Neural progenitor cell (in vitro differentiated cells): ENCODE data around the gene CACNA1D. TPM values are rescaled to one million over a fixed set of nuclear protein-coding genes. Genes with fewer than 3 reads are reported as not detected.

Experiments
- DNase-seq: peaks from one replicate; pipeline ENCODE4 v3.0.0-alpha.2; 2016; ENCODE audit warnings: low spot score
- H2AFZ ChIP-seq: fragments of 200-600 bp; sonication (generic); replicated peaks from 2 replicates; pipeline ENCODE4 v1.6.1; 2016; ENCODE audit warnings: antibody characterized with exemption
- H3F3A ChIP-seq: fragments of 200-600 bp; sonication (generic); 2 replicates; pipeline ENCODE4 v1.6.1; 2016; ENCODE audit warnings: antibody characterized with exemption, low read depth
- H3K27ac ChIP-seq: fragments of 200-600 bp; sonication (generic); 2 replicates; pipeline ENCODE4 v1.5.1; 2016; ENCODE audit warnings: mild to moderate bottlenecking
- H3K27me3 ChIP-seq: fragments of 200-600 bp; sonication (generic); 2 replicates; pipeline ENCODE4 v1.6.1; 2016; ENCODE audit warnings: mild to moderate bottlenecking, moderate library complexity
- H3K36me3 ChIP-seq: fragments of 200-600 bp; sonication (generic); 2 replicates; pipeline ENCODE4 v1.5.1; 2016
- H3K4me1 ChIP-seq: fragments of 200-600 bp; sonication (generic); 2 replicates; pipeline ENCODE4 v1.6.1; 2016; ENCODE audit warnings: mixed run types
- H3K4me2 ChIP-seq: fragments of 200-600 bp; sonication (generic); 2 replicates; pipeline ENCODE4 v1.6.1; 2016
- H3K4me3 ChIP-seq: fragments of 200-600 bp; sonication (generic); 2 replicates; pipeline ENCODE4 v1.5.1; 2016
- H3K79me2 ChIP-seq: fragments of 200-600 bp; sonication (generic); 2 replicates; pipeline ENCODE4 v1.6.1; 2016; ENCODE audit warnings: low read depth
- H3K9ac ChIP-seq: fragments of 200-600 bp; sonication (generic); 2 replicates; pipeline ENCODE4 v1.6.1; 2016
- H3K9me3 ChIP-seq: fragments of 200-600 bp; sonication (generic); 2 replicates; pipeline ENCODE4 v1.5.1; 2016; ENCODE audit warnings: low read depth
- H4K20me1 ChIP-seq: fragments of 200-600 bp; sonication (generic); 2 replicates; pipeline ENCODE4 v1.6.1; 2016; ENCODE audit warnings: low read depth
- H3K27ac Mint-ChIP-seq: 3 replicates; pipeline ENCODE4 v1.8.0; 2021; ENCODE audit warnings: mixed read lengths
- H3K27me3 Mint-ChIP-seq: 2 replicates; pipeline ENCODE4 v1.8.0; 2022; ENCODE audit warnings: low read depth, mild to moderate bottlenecking, inconsistent platforms, moderate library complexity, mixed read lengths; ENCODE audit not compliant: insufficient read depth
- H3K36me3 Mint-ChIP-seq: 3 replicates; pipeline ENCODE4 v1.8.0; 2021; ENCODE audit warnings: mixed read lengths
- H3K4me1 Mint-ChIP-seq: 3 replicates; pipeline ENCODE4 v1.8.0; 2021; ENCODE audit warnings: mixed read lengths
- H3K4me3 Mint-ChIP-seq: 3 replicates; pipeline ENCODE4 v1.8.0; 2021; ENCODE audit warnings: mild to moderate bottlenecking, moderate library complexity, mixed read lengths
- H3K9me3 Mint-ChIP-seq: 3 replicates; pipeline ENCODE4 v1.8.0; 2020; ENCODE audit warnings: mixed read lengths
- CTCF ChIP-seq: fragments of 200-600 bp; sonication (generic); IDR thresholded peaks from 2 replicates; pipeline ENCODE4 v1.5.1; 2017; ENCODE audit warnings: antibody characterized with exemption, mild to moderate bottlenecking
- EZH2 ChIP-seq: fragments of 200-600 bp; sonication (generic); IDR thresholded peaks from 2 replicates; pipeline ENCODE4 v1.6.1; 2017; ENCODE audit warnings: antibody characterized with exemption, mild to moderate bottlenecking, moderate library complexity
- EZH2phosphoT487 ChIP-seq: fragments of 200-600 bp; sonication (generic); IDR thresholded peaks from 2 replicates; pipeline ENCODE4 v1.6.1; 2017; ENCODE audit warnings: antibody characterized with exemption
- total RNA-seq: library from RNA; depleted of rRNA; stranded (reverse); fragments of >200 nt; gene quantifications from 2 replicates; pipeline ENCODE4 v1.2.3, GENCODE V29; 2015; ENCODE audit warnings: low replicate concordance

The CACNA1D gene
- total RNA-seq, 1 donor from 2014 or later = 4.7 TPM

DNA sequence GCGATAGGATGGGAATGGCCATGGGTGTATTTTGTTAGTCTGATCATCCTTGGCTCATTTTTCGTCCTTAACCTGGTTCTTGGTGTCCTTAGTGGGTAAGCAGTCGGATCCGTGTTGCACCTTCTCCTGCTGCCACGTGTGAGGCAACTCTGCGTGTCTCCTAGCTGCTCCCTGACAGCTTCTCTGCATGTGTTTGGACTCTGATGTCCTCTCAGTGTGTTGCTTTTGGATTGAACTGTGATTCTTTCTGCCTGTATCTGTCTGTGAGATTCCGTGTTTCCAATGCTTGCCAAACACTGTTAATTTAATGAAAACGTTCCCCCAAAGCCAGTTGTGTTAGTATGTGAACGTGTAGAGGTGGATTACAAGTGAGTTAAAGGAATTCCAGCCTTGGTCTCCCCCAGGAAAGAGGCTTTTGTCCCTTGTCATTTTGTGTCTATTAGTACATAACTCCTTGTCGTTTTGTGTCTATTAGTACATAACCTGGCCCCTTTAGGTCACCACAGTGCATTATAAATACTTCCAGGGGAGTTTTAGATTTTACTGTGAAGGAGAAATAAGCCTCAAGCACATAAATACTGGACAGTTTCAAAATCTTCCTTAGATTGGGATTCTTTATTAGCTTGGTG lies 179.4 kb downstream of the CACNA1D start:
- Mint-ChIP-seq H3K4me3 (no peak overlapping the region), H3K27me3 (peaks cover 2% of the 10 kb centered on the region), H3K9me3 (no peaks in the 10 kb centered on the region), H3K36me3 (no peaks in the 10 kb centered on the region), H3K27ac (no peak overlapping the region), H3K4me1 (peaks cover 12% of the 10 kb centered on the region)
- no peaks in the 10 kb centered on the region for H4K20me1 ChIP-seq
- no peak overlapping the region for H3K4me2 ChIP-seq
- H3K9ac ChIP-seq = no peak overlapping the region
- peaks cover 6% of the 10 kb centered on the region for H3K4me1 ChIP-seq
- H3K79me2 ChIP-seq = no peaks in the 10 kb centered on the region
- no peak overlapping the region for H3K4me3 ChIP-seq
- H3K27ac ChIP-seq = no peak overlapping the region
- no peaks in the 10 kb centered on the region for H3K36me3 ChIP-seq
- H2AFZ ChIP-seq = no peak overlapping the region
- TF ChIP-seq EZH2phosphoT487 (no peak), EZH2 (no peak), CTCF (no peak)
- H3F3A ChIP-seq = no peaks in the 10 kb centered on the region
- no peak for DNase-seq
- no peaks in the 10 kb centered on the region for H3K27me3 ChIP-seq
- no peaks in the 10 kb centered on the region for H3K9me3 ChIP-seq

DNA sequence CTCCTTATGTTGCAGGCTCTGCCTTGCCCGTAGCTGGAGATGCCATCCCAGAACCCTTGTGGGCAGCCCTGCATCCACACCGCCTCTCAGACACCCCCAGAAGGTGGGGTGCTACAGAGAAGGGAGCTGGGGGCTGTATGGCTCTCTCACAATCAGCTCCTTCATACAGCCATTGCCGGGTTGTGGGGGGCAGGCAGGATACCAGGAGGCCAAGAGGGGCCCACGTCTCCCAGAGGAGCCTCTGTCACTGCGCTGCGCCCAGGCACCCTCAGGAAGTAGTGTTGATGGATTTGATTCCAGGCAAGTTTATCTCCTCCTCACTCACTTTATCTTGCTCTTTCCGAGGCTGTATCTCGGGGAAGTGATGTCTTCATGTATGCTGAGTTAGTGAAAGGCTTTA lies 180.2 kb downstream of the CACNA1D start:
- Mint-ChIP-seq H3K4me1 (peaks cover 15% of the 10 kb centered on the region), H3K9me3 (no peaks in the 10 kb centered on the region), H3K36me3 (no peaks in the 10 kb centered on the region), H3K4me3 (no peak overlapping the region), H3K27ac (no peak overlapping the region), H3K27me3 (peaks cover 2% of the 10 kb centered on the region)
- Histone ChIP-seq H3K4me1 (peaks cover 6% of the 10 kb centered on the region), H3K36me3 (no peaks in the 10 kb centered on the region), H3K79me2 (no peaks in the 10 kb centered on the region), H3K27me3 (no peaks in the 10 kb centered on the region), H2AFZ (peak overlapping the region; percentile 48), H3K4me3 (no peak overlapping the region), H3K27ac (no peak overlapping the region), H3K4me2 (no peak overlapping the region), H3F3A (no peaks in the 10 kb centered on the region), H4K20me1 (no peaks in the 10 kb centered on the region), H3K9ac (no peak overlapping the region), H3K9me3 (no peaks in the 10 kb centered on the region)
- DNase-seq = no peak
- no peak for TF ChIP-seq CTCF
- no peak for TF ChIP-seq EZH2

- H3K27ac Mint-ChIP-seq = no peak overlapping the region
- H3K36me3 Mint-ChIP-seq = no peaks in the 10 kb centered on the region
- peaks cover 21% of the 10 kb centered on the region for H3K4me1 Mint-ChIP-seq
- H4K20me1 ChIP-seq = no peaks in the 10 kb centered on the region
- no peaks in the 10 kb centered on the region for H3K36me3 ChIP-seq
- peak overlapping the region; percentile 48 for H2AFZ ChIP-seq
- H3K79me2 ChIP-seq = no peaks in the 10 kb centered on the region
- no peak overlapping the region for H3K4me2 ChIP-seq
- peaks cover 6% of the 10 kb centered on the region for H3K4me1 ChIP-seq
- no peaks in the 10 kb centered on the region for H3K9me3 ChIP-seq
- H3K9ac ChIP-seq = no peak overlapping the region
- no peaks in the 10 kb centered on the region for H3F3A ChIP-seq
- peaks cover 2% of the 10 kb centered on the region for H3K27me3 Mint-ChIP-seq
- H3K27ac ChIP-seq = no peak overlapping the region
- H3K27me3 ChIP-seq = no peaks in the 10 kb centered on the region
- H3K9me3 Mint-ChIP-seq = no peaks in the 10 kb centered on the region
- H3K4me3 Mint-ChIP-seq = no peak overlapping the region
- H3K4me3 ChIP-seq = no peak overlapping the region
- no peak for TF ChIP-seq EZH2phosphoT487
- no peak for DNase-seq
Observed at GRCh38 chr3:53675022-53675697, 180.7 kb downstream of the CACNA1D start.

- no peak for TF ChIP-seq CTCF
- TF ChIP-seq EZH2 = no peak
- no peak for TF ChIP-seq EZH2phosphoT487
- H3K9me3 Mint-ChIP-seq = no peaks in the 10 kb centered on the region
- H3K36me3 Mint-ChIP-seq = no peaks in the 10 kb centered on the region
- no peaks in the 10 kb centered on the region for H3K79me2 ChIP-seq
- no peak for DNase-seq
- no peak overlapping the region for H3K27ac ChIP-seq
- no peak overlapping the region for H3K27ac Mint-ChIP-seq
- no peak overlapping the region for H2AFZ ChIP-seq
- no peaks in the 10 kb centered on the region for H3K9me3 ChIP-seq
- peaks cover 2% of the 10 kb centered on the region for H3K27me3 Mint-ChIP-seq
- peaks cover 6% of the 10 kb centered on the region for H3K4me1 ChIP-seq
- H3K36me3 ChIP-seq = no peaks in the 10 kb centered on the region
- H3K4me3 Mint-ChIP-seq = no peak overlapping the region
- no peaks in the 10 kb centered on the region for H3F3A ChIP-seq
- H3K9ac ChIP-seq = no peak overlapping the region
- H3K4me3 ChIP-seq = no peak overlapping the region
- no peaks in the 10 kb centered on the region for H4K20me1 ChIP-seq
- H3K4me2 ChIP-seq = no peak overlapping the region
- H3K27me3 ChIP-seq = no peaks in the 10 kb centered on the region
- H3K4me1 Mint-ChIP-seq = peaks cover 24% of the 10 kb centered on the region
Observed at GRCh38 chr3:53675942-53676341, 181.5 kb downstream of the CACNA1D start.
